GM18498 (cell line): ENCODE data around the gene PSMA8.
"Not testable (repeated sequence)": the region's sequence is repeated elsewhere in the genome, so short reads cannot be mapped to it uniquely, and the experiment has no call there.

ENCODE experiments used
- ATAC-seq: cut with Tn5 transposase; IDR thresholded peaks from one replicate; pipeline ENCODE4 v1.9.1; 2021; ENCODE audit warnings: mild to moderate bottlenecking, moderate library complexity; ENCODE audit not compliant: unreplicated experiment

PSMA8 gene

DNA sequence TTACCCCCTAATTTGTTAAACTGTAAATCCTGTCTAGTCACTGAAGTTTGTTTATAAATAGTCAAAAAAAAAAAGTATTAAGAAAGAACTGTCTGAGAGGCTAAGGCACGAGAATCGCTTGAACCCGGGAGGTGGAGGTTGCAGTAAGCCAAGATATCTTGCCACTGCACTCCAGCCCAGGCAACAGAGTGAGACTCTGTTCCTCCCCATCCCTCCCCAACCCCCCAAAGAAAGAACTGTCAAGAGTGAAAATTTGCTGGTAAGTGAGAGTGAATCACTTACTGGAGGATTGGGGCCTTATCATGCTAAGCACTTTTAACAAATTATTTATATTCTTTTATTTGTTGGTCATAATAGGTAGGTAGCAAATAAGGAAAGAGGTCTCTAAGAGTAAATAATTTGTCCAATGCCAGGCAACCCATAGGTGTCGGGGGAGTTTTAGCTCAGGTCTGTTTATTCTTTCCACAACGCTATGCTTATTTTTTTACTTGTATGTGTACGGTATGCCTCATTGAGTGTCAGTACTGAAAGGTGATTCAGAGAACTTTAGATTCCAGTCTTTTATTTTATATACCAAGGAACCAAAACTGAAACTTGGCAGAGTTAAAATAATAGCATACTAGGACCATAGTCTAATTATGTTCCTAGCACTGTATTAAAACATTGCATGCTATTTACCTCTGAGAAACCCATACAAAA lies 95.0 kb downstream of the PSMA8 start:
- no peak for ATAC-seq

DNA sequence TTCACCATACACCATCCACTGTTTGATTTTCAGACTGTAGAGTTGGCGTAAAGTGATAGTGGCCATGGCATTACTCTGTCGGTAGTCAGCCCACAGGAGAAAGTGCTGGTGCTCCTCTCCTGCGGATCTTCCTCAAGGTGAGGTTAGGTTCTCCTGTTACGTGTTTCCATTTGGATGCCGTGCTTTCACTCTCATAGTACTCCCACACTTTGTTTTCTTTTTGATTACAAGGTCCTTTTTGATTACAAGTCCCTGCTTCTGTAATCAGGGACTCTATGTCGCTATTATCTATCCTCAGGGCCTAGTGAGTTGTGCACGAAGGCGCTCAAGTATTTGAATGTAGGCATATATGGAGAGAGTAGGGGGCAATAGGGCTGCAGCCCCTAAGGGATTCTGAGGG lies 96.8 kb downstream of the PSMA8 start:
- no peak for ATAC-seq

DNA sequence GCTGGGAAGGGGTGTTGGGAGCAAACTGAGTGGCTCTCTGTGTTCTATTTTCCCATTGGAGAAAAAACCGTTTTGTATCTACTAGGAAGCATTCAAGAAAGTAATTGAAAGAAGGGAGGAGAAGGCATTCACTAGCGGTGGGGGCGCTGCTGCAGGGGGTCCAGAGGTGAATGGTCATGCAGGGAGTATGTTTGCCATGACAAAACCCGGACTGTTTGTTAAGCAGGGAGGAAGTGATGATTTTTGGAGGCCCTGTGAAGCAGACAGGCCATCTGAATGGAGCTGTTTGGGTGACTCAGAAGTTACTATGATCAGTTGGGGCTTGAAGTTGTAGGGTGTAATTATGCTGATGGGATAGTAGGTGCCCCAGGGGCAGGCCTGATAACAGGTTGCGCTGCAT lies 99.5 kb downstream of the PSMA8 start:
- ATAC-seq: no peak

DNA sequence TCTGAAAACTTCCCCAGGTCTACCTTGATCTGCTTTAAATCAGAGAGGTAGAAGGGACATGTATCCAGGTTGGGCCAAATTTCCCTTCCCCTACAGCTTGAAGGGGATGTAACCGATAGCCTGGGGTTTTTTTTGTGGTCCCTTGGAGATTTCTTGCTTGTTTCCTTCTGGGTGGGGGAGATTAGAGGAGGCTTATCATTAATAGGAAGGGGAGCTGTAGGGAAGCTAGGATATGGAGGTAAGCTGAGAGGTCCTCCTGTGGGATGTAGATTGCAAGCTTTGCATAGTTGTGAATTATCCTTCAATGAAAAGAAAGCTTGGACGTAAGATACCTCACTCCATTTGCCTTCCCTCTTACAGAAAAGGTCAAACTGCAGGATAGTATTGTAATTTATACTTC lies 103.7 kb downstream of the PSMA8 start:
- not testable (repeated sequence) for ATAC-seq

DNA sequence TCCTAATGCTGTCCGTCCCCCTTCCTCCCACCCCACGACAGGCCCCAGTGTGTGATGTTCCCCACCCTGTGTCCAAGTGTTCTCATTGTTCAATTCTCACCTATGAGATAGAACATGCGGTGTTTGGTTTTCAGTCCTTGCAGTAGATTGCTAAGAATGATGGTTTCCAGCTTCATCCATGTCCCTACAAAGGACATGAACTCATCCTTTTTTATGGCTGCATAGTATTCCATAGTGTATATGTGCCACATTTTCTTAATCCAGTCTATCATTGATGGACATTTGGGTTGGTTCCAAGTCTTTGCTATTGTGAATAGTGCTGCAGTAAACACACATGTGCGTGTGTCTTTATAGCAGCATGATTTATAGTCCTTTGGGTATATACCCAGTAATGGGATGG lies 105.0 kb downstream of the PSMA8 start:
- not testable (repeated sequence) for ATAC-seq

DNA sequence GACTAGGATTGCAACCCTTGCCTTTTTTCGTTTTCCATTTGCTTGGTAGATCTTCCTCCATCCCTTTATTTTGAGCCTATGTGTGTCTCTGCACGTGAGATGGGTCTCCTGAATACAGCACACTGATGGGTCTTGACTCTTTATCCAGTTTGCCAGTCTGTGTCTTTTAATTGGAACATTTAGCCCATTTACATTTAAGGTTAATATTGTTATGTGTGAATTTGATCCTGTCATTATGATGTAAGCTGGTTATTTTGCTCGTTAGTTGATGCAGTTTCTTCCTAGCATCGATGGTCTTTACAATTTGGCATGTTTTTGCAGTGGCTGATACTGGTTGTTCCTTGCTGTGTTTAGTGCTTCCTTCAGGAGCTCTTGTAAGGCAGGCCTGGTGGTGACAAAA lies 108.7 kb downstream of the PSMA8 start:
- ATAC-seq: not testable (repeated sequence)
